ENCODE data around the gene SEL1L2.

DNA sequence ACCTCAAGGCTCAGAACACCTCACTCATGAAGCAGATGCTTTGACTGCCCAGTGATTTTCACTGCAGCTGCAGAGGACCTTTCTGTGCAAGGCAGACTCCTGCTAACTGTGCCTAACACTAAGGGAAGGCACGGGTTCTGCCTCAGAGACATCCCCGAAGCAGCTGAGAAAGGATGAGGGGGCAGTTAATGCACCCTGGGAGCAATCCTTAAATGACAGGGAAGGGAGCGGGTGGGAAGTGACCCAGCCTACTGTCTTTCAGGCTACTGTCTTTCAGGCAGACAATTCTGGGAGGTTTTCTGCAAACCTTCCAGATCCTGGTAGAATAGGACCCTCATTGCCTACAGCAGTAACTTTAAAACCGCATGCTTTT is 150.3 kb downstream of the SEL1L2 start:
- TF ChIP-seq CTCF (IDR thresholded peaks at IDR 0.05) (no peak), TEAD1 (CRISPR knock-in tag; IDR thresholded peaks at IDR 0.05) (no peak), NFE2L1 (CRISPR knock-in tag; IDR thresholded peaks at IDR 0.05) (no peak), JUN (CRISPR knock-in tag; IDR thresholded peaks at IDR 0.05) (no peak), NR2C2 (CRISPR knock-in tag; IDR thresholded peaks at IDR 0.05) (no peak), FOXP1 (CRISPR knock-in tag; IDR thresholded peaks at IDR 0.05; ENCODE audit: borderline replicate concordance) (no peak), IRF2 (CRISPR knock-in tag; IDR thresholded peaks at IDR 0.05; ENCODE audit: borderline replicate concordance, low read depth) (no peak)
- TF ChIP-seq, protein P1, sequence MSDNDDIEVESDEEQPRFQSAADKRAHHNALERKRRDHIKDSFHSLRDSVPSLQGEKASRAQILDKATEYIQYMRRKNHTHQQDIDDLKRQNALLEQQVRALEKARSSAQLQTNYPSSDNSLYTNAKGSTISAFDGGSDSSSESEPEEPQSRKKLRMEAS (CRISPR knock-in tag; IDR thresholded peaks at IDR 0.05): no peak

Data from WTC11 (cell line).